GM10266 (cell line): ENCODE data around the gene SPARC.
"Not testable (repeated sequence)": the region's sequence is repeated elsewhere in the genome, so short reads cannot be mapped to it uniquely, and the experiment has no call there.

Experiments
- DNase-seq: peaks from one replicate; pipeline ENCODE4 v3.0.0; 2012; ENCODE audit errors: extremely low spot score
- TF ChIP-seq, protein P1 (sequence below): IDR thresholded peaks from 2 replicates; pipeline ENCODE4 v1.5.1; 2012; ENCODE audit warnings: mild to moderate bottlenecking, low read depth; ENCODE audit not compliant: control insufficient read depth, insufficient read depth; ENCODE audit errors: missing control alignments

The SPARC gene

DNA sequence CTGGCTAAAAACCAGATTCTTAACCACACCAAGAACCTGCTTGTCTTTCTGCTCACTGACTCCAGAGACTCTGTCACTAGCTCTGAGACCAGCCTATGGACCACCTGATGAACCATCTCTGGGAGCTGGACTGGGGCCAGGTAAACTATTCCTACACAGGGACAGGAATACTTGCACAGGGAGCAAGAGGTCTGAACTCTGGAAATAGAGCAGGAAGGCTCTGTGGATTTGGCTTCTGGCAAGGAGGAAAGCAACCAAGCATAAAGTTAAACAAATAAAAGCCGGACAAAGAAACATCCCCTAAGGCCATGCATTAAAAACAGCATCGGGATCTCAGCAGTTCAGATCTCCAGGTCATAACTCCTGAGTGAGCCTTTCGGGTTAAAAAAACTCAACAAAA, 5.6 kb upstream of the SPARC start:
- TF ChIP-seq, protein P1, sequence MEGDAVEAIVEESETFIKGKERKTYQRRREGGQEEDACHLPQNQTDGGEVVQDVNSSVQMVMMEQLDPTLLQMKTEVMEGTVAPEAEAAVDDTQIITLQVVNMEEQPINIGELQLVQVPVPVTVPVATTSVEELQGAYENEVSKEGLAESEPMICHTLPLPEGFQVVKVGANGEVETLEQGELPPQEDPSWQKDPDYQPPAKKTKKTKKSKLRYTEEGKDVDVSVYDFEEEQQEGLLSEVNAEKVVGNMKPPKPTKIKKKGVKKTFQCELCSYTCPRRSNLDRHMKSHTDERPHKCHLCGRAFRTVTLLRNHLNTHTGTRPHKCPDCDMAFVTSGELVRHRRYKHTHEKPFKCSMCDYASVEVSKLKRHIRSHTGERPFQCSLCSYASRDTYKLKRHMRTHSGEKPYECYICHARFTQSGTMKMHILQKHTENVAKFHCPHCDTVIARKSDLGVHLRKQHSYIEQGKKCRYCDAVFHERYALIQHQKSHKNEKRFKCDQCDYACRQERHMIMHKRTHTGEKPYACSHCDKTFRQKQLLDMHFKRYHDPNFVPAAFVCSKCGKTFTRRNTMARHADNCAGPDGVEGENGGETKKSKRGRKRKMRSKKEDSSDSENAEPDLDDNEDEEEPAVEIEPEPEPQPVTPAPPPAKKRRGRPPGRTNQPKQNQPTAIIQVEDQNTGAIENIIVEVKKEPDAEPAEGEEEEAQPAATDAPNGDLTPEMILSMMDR, result no peak
- no peak for DNase-seq

DNA sequence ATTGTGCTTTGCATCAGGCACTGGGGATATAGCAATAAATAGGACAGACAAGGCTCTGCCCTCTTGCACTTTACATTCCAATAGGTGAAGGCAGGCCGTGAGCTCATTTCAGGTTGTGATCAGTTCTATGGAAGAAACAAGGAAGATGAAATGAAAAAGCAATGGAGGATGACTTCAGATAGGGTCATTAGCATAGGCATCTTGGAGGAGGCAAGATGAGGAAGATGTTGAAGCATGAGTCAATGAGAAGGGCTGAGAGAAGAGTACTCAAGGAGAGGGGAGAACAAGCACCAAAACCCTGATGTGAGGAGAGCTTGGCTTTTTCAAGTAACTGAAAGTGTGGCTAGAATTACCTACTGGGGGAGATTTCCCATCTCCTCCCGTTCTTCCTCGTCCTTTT, 5.0 kb upstream of the SPARC start:
- no peak for DNase-seq

DNA sequence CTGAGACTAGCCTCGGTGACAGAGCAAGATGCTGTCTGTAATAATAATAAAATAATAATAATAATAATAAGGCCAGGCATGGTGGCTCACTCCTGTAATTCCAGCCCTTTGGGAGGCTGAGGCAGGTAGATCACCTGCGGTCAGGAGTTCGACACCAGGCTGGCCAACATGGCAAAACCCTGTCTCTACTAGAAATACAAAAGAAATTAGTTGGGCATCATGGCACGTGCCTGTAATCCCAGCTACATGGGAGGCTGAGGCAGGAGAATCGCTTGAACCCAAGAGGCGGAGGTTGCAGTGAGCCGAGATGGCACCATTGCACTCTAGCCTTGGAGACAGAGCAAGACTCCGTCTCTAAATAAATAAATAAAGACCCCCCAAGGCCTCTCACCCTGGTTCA, 2.9 kb upstream of the SPARC start:
- not testable (repeated sequence) for DNase-seq

More for the DNA sequence above, 5.0 kb upstream of the SPARC start:
- TF ChIP-seq, protein P1, result no peak

DNA sequence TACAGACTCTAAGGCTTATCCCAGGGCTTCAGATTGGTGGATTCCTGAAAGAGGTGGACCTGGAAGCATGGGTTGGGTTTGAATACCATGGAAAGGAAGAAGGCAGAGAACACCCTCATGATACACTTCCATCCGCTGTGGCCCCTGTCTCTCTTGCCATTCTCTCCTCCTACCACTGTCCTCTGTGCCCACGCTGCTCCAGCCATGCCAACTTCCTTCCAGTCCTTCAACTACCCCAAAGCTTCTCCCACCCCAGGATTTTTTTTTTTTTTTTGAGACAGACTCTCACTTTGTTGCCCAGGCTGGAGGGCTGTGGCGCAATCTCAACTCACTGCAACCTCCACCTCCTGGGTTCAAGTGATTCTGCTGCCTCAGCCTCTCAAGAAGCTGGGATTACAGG, 1.7 kb upstream of the SPARC start:
- no peak for DNase-seq
- TF ChIP-seq, protein P1, result no peak

DNA sequence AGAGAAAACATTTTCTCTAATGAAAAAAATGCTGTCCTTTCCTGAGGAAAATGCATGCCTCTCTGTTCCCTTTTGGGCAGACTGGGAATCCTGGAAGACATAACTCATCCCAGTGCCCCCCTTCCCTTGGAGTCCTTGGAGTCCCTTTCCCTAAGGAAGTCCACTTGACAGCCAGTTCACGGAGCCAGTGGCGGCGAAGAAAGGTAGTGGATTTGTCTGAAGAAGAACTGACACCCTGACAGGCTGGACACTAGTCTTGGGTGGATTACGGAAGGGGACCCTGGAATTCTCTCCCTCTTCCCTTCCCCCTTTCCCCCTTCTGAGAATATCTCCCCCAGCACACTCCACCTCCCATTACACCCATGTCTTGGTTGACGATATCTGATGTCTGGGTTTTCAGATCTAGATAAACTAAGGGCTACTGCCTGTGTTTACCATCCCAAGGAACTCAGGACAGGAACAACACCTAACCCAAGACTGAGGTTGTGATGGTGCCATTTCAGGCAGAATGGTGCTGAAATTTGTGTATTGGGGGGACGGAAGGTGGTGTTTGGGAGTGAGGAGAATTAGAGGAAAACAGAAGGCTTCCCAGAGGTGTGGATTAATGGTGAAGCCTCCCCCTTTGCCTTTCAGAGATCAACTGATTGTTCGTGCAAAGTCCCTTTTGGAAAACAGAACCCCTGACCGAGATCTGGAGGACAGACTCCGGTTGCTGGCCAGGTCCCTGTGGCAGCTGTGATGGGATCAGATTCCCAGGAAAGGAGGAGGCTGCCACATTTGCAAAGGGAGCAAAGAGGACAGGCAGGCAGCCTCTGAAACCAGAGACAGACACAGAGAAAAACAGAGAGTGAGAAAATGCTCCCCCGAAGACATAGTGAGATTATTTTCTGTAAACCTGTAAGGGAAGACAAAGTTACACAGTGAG, 704 bp downstream of the SPARC start:
- no peak for DNase-seq

DNA sequence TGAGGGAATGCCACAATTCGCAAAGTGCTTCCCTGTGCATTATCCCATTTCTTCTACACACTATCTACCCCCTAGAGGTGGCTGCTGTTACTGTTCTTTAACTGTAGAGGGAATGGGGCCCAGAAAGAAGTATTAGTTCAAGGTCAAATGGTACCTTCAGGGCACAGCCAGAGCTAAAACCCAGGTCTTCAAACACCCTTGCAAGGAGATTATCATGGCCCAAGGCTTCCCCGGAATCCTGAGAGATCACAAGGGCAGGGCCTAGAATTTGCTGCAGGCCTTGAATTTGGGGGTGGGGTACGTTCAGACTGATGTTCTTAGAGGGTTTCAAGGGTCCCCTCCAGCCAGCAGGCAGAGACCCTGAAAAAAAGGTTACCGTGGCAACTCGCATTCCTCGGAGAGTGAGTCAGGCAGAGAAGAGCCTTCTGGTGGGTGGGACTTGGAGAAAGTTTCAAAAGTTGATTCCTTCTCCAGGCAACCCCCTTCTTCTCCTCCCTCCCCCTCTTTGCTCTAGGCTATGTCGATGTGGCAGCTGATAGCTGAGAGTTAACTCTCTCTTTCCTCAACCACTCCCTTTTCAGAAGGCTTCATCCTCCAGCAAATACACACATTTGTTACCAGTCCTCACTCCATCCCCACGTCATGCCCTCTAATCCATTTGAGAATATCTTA, 1.9 kb downstream of the SPARC start:
- DNase-seq, result no peak
- TF ChIP-seq, protein P1, result peak; percentile 3

More for the DNA sequence above, 704 bp downstream of the SPARC start:
- TF ChIP-seq, protein P1, result no peak

DNA sequence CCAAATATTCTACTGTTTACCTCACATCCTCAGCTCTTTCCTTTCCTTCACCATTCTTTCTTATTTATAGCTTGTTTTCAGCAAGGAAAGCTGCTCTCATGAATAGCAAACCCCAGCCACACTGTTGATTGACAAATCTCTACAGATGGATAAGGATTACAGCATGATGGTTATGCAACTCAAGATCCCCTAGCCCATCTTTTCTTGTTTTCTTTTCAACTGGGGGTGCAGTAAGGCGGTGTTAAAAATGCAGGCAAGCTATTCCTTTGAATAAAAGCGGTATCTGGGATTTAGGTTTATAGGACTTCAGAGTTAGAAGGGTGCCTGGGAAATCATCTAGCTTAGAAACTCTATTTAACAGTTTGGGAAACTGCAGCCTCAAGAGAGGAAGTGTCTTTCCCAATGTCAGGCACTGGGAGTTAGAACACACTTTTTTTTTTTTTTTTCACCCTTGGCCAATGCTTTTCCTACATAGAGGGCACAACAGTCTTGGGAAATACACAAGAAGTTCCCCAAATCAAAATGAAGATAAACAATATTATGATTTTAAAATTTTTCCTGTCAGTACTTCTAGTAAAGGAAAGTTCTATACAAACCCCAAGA, 2.6 kb downstream of the SPARC start:
- no peak for DNase-seq
- TF ChIP-seq, protein P1, result no peak
